ENCODE data around the gene CLNK. TPM values are rescaled to one million over a fixed set of nuclear protein-coding genes. Genes with fewer than 3 reads are reported as not detected.

The CLNK gene
- polyA plus RNA-seq, 1 of the 3 experiments (the other 2 are of a cell fraction), result not detected

DNA sequence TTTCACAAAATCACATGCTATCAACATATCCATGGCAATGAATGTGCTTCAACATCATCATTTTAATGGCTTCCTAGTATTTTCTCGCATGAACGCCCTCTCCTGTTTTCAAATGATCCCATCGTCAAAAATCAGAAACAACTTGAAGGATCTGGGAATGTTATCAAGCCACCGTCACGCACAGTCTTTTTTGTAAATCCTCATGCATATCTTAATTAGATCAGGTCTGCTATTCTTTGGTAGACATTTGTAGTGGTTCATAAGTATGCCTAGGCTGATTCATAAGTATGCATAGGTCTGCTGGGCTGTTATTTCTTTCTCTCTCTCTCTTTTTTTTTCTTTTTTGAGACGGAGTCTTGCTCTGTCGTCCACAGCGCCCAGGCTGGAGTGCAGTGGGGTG, 101.6 kb downstream of the CLNK start (continued):
- TF ChIP-seq, protein P1, sequence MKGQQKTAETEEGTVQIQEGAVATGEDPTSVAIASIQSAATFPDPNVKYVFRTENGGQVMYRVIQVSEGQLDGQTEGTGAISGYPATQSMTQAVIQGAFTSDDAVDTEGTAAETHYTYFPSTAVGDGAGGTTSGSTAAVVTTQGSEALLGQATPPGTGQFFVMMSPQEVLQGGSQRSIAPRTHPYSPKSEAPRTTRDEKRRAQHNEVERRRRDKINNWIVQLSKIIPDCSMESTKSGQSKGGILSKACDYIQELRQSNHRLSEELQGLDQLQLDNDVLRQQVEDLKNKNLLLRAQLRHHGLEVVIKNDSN (IDR thresholded peaks at IDR 0.05; ENCODE audit: borderline replicate concordance, low read depth), result no peak
- TF ChIP-seq TCF12 (IDR thresholded peaks at IDR 0.05) (no peak), FOXJ3 (CRISPR knock-in tag; IDR thresholded peaks at IDR 0.05) (no peak)

GRCh38 chr4:10582059-10582686, 102.4 kb downstream of the CLNK start:
- H3K9ac ChIP-seq, result no peak overlapping the region
- TF ChIP-seq FOSL2 (IDR thresholded peaks at IDR 0.05; ENCODE audit: borderline replicate concordance, low read depth) (no peak), NFIC (IDR thresholded peaks at IDR 0.05; ENCODE audit: borderline replicate concordance) (no peak), SMC3 (IDR thresholded peaks at IDR 0.05; ENCODE audit: low read depth, low read length) (peak; percentile 50), MXI1 (IDR thresholded peaks at IDR 0.05; ENCODE audit: low read depth, low read length) (no peak), TEAD4 (IDR thresholded peaks at IDR 0.05; ENCODE audit: borderline replicate concordance, insufficient read depth) (no peak), RAD21 (IDR thresholded peaks at IDR 0.05; ENCODE audit: low read length) (peak; percentile 72), CTCF (IDR thresholded peaks at IDR 0.05) (peak; percentile 88)
- ChIA-PET CTCF (interaction anchor here (0.7 to 1.7 kb wide), 6 partner anchors 10 to 845 kb away, joined by 3 to 6 read pairs (median 3); no protein-coding TSS in a partner anchor), POLR2A (no interaction called here)
- H3K79me2 ChIP-seq (ENCODE audit: insufficient read depth), result no peaks in the 10 kb centered on the region
- peak; percentile 27 for DNase-seq
- H3K4me3 ChIP-seq (ENCODE audit: low read depth in 2 of 2, low read length in 1 of 2), result peak overlapping the region in 1 of 2 experiments; percentile 40; a peak in 1 of 4 replicates
- no peaks in the 10 kb centered on the region for H3F3A ChIP-seq (replicated peaks; ENCODE audit: insufficient read depth)
- no peaks in the 10 kb centered on the region for H3K9me2 ChIP-seq
- no peaks in the 10 kb centered on the region for H3K36me3 ChIP-seq (replicated peaks in 1 of 2; ENCODE audit: control insufficient read depth in 1 of 2, insufficient read depth in 2 of 2, low read length in 1 of 2)
- no peaks in the 10 kb centered on the region; the same call in 1 of the 2 replicates for H3K27me3 ChIP-seq (ENCODE audit: insufficient read depth)
- no peak overlapping the region for H2AFZ ChIP-seq (ENCODE audit: low read depth)
- H3K9me3 ChIP-seq, result no peaks in the 10 kb centered on the region
- no peak overlapping the region for H3K27ac ChIP-seq (ENCODE audit: low read depth in 2 of 2, low read length in 1 of 2)
- H3K4me2 ChIP-seq, result no peak overlapping the region
- no peaks in the 10 kb centered on the region for H4K20me1 ChIP-seq (ENCODE audit: insufficient read depth)
- H3K4me1 ChIP-seq (ENCODE audit: control insufficient read depth in 1 of 2, insufficient read depth in 2 of 2, low read depth in 1 of 2, low read length in 1 of 2), result no peaks in the 10 kb centered on the region
- 15% methylated on average over 3 of the region's 3 CpGs for WGBS (ENCODE audit: low lambda C conversion rate)

- ChIA-PET CTCF (interaction anchor here (0.8 to 1.7 kb wide), 4 partner anchors 9 to 845 kb away, joined by 3 to 6 read pairs (median 3); no protein-coding TSS in a partner anchor), POLR2A (no interaction called here)
- Histone ChIP-seq H3K27me3 (ENCODE audit: insufficient read depth) (no peaks in the 10 kb centered on the region; the same call in 1 of the 2 replicates), H3K4me2 (no peak overlapping the region), H3K9me3 (no peaks in the 10 kb centered on the region), H3K4me1 (ENCODE audit: control insufficient read depth in 1 of 2, insufficient read depth in 2 of 2, low read depth in 1 of 2, low read length in 1 of 2) (no peaks in the 10 kb centered on the region), H3K27ac (ENCODE audit: low read depth in 2 of 2, low read length in 1 of 2) (no peak overlapping the region), H3K4me3 (ENCODE audit: low read depth in 2 of 2, low read length in 1 of 2) (no peak overlapping the region), H3K79me2 (ENCODE audit: insufficient read depth) (no peaks in the 10 kb centered on the region), H3K36me3 (replicated peaks in 1 of 2; ENCODE audit: control insufficient read depth in 1 of 2, insufficient read depth in 2 of 2, low read length in 1 of 2) (no peaks in the 10 kb centered on the region), H3K9me2 (no peaks in the 10 kb centered on the region), H3K9ac (no peak overlapping the region), H4K20me1 (ENCODE audit: insufficient read depth) (no peaks in the 10 kb centered on the region), H3F3A (replicated peaks; ENCODE audit: insufficient read depth) (no peaks in the 10 kb centered on the region), H2AFZ (ENCODE audit: low read depth) (no peak overlapping the region)
- DNase-seq, result no peak
- TF ChIP-seq FOSL2 (IDR thresholded peaks at IDR 0.05; ENCODE audit: borderline replicate concordance, low read depth) (no peak), IRF3 (IDR thresholded peaks at IDR 0.05; ENCODE audit: low read depth, low read length) (no peak), ELF1 (IDR thresholded peaks at IDR 0.05) (no peak), GABPA (IDR thresholded peaks at IDR 0.05; ENCODE audit: low read depth) (no peak)
- WGBS (ENCODE audit: low lambda C conversion rate), result 2% methylated on average over 3 of the region's 3 CpGs
Observed at GRCh38 chr4:10581022-10581421, 103.5 kb downstream of the CLNK start.
